SK-N-SH treated with all-trans-retinoic acid at 6 μM for 48 hours (cell line): ENCODE measurements around the gene SOX10.

Experiments
- ATAC-seq: fragments of 200-7000 bp; cut with Tn5 transposase; 3 replicates; pipeline ENCODE4 v1.9.1; 2020; ENCODE audit warnings: mild to moderate bottlenecking, moderate library complexity
- ARNTL ChIP-seq: fragments of 450-650 bp; formaldehyde crosslinking; IDR thresholded peaks from 2 replicates; pipeline ENCODE4 v1.5.0; 2020; ENCODE audit warnings: low read depth, mild to moderate bottlenecking, moderate library complexity, borderline replicate concordance
- BACH2 ChIP-seq: fragments of 250-450 bp; sonication (Bioruptor Pico); IDR thresholded peaks from 2 replicates; pipeline ENCODE4 v1.9.0; 2021; ENCODE audit warnings: mild to moderate bottlenecking, borderline replicate concordance
- CREB5 ChIP-seq: fragments of 250-450 bp; sonication (Bioruptor Pico); IDR thresholded peaks from 2 replicates; pipeline ENCODE4 v1.5.1; 2020; ENCODE audit warnings: low read depth, mild to moderate bottlenecking, moderate library complexity
- CSDC2 ChIP-seq: fragments of 250-450 bp; sonication (Bioruptor Pico); IDR thresholded peaks from 2 replicates; pipeline ENCODE4 v1.5.0; 2020; ENCODE audit warnings: mild to moderate bottlenecking, moderate library complexity
- ESRRG ChIP-seq: fragments of 250-450 bp; sonication (Bioruptor Pico); IDR thresholded peaks from 2 replicates; pipeline ENCODE4 v1.6.1; 2021; ENCODE audit warnings: mild to moderate bottlenecking
- GLIS3 ChIP-seq: fragments of 250-450 bp; sonication (Bioruptor Pico); IDR thresholded peaks from 2 replicates; pipeline ENCODE4 v1.5.0; 2020; ENCODE audit warnings: mild to moderate bottlenecking, moderate library complexity
- ISL1 ChIP-seq: fragments of 250-450 bp; sonication (Bioruptor Pico); IDR thresholded peaks from 2 replicates; pipeline ENCODE4 v2.1.2; 2022; ENCODE audit warnings: mild to moderate bottlenecking, moderate library complexity
- OSR1 ChIP-seq: fragments of 250-450 bp; sonication (Bioruptor Pico); IDR thresholded peaks from 2 replicates; pipeline ENCODE4 v1.8.0; 2022; ENCODE audit warnings: moderate library complexity, mild to moderate bottlenecking, inconsistent platforms
- POU6F1 ChIP-seq: fragments of 250-450 bp; sonication (Bioruptor Pico); IDR thresholded peaks from 2 replicates; pipeline ENCODE4 v1.8.0; 2021; ENCODE audit warnings: low read depth, mild to moderate bottlenecking, moderate library complexity, borderline replicate concordance
- PPARA ChIP-seq: fragments of 250-450 bp; sonication (Bioruptor Pico); IDR thresholded peaks from 2 replicates; pipeline ENCODE4 v1.5.0; 2020; ENCODE audit warnings: mild to moderate bottlenecking, borderline replicate concordance
- RARB ChIP-seq: fragments of 250-450 bp; sonication (Bioruptor Pico); IDR thresholded peaks from 2 replicates; pipeline ENCODE4 v1.8.0; 2021; ENCODE audit warnings: mild to moderate bottlenecking, moderate library complexity
- SNAI2 ChIP-seq: fragments of 250-450 bp; sonication (Bioruptor Pico); IDR thresholded peaks from 2 replicates; pipeline ENCODE4 v1.5.0; 2020; ENCODE audit warnings: mild to moderate bottlenecking, moderate library complexity
- TCF4 ChIP-seq: fragments of 250-450 bp; sonication (Bioruptor Pico); IDR thresholded peaks from 2 replicates; pipeline ENCODE4 v1.8.0; 2021; ENCODE audit warnings: mild to moderate bottlenecking, moderate library complexity, borderline replicate concordance
- TSHZ2 ChIP-seq: fragments of 250-450 bp; sonication (Bioruptor Pico); IDR thresholded peaks from 2 replicates; pipeline ENCODE4 v1.5.0; 2020; ENCODE audit warnings: mild to moderate bottlenecking, moderate library complexity
- ZC3H10 ChIP-seq: fragments of 250-450 bp; sonication (Bioruptor Pico); IDR thresholded peaks from 2 replicates; pipeline ENCODE4 v1.5.1; 2021; ENCODE audit warnings: mild to moderate bottlenecking, moderate library complexity
- ZFP3 ChIP-seq: fragments of 250-450 bp; sonication (Bioruptor Pico); IDR thresholded peaks from 2 replicates; pipeline ENCODE4 v1.5.0; 2020; ENCODE audit warnings: mild to moderate bottlenecking, moderate library complexity
- ZFP30 ChIP-seq: fragments of 450-650 bp; formaldehyde crosslinking; IDR thresholded peaks from 2 replicates; pipeline ENCODE4 v1.5.0; 2022; ENCODE audit warnings: mild to moderate bottlenecking, moderate library complexity
- ZNF565 ChIP-seq: fragments of 450-650 bp; formaldehyde crosslinking; conservative IDR thresholded peaks from 2 replicates; pipeline ENCODE4 v1.5.0; 2020; ENCODE audit warnings: low read depth, mild to moderate bottlenecking, moderate library complexity
- ZNF70 ChIP-seq: fragments of 450-650 bp; formaldehyde crosslinking; IDR thresholded peaks from 2 replicates; pipeline ENCODE4 v1.5.0; 2020; ENCODE audit warnings: mild to moderate bottlenecking, moderate library complexity
- ZNF8 ChIP-seq: fragments of 450-650 bp; formaldehyde crosslinking; IDR thresholded peaks from 2 replicates; pipeline ENCODE4 v1.5.0; 2020; ENCODE audit warnings: mild to moderate bottlenecking, moderate library complexity
- TF ChIP-seq, protein P1 (sequence below): fragments of 250-450 bp; sonication (Bioruptor Pico); IDR thresholded peaks from 2 replicates; pipeline ENCODE4 v1.8.0; 2020; ENCODE audit warnings: mild to moderate bottlenecking, moderate library complexity, borderline replicate concordance

Gene SOX10

DNA sequence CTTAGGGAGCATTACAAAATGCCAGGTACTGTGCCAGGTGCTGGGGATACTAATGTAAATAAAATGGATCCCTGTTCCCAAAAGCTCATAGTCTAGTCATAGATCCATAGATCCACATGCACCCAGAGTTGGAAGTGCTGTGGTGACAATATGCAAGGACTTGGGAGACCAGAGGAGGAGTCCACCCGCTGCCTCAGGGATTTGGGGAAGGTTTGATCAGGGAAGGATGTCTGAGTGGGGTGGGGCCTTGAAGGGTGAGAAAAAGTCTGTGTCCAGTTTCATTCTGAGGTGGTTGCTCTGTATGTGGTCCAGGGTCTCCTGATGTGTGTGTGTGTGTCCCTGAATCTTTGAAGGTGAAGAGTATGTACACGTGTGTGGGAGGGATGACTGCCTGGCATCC, 9.2 kb downstream of the SOX10 start (continued):
- TF ChIP-seq POU6F1 (no peak), ARNTL (CRISPR knock-in tag) (no peak), RARB (CRISPR knock-in tag) (no peak), ZFP30 (CRISPR knock-in tag) (no peak), ESRRG (no peak), PPARA (CRISPR knock-in tag) (no peak), BACH2 (CRISPR knock-in tag) (no peak)

DNA sequence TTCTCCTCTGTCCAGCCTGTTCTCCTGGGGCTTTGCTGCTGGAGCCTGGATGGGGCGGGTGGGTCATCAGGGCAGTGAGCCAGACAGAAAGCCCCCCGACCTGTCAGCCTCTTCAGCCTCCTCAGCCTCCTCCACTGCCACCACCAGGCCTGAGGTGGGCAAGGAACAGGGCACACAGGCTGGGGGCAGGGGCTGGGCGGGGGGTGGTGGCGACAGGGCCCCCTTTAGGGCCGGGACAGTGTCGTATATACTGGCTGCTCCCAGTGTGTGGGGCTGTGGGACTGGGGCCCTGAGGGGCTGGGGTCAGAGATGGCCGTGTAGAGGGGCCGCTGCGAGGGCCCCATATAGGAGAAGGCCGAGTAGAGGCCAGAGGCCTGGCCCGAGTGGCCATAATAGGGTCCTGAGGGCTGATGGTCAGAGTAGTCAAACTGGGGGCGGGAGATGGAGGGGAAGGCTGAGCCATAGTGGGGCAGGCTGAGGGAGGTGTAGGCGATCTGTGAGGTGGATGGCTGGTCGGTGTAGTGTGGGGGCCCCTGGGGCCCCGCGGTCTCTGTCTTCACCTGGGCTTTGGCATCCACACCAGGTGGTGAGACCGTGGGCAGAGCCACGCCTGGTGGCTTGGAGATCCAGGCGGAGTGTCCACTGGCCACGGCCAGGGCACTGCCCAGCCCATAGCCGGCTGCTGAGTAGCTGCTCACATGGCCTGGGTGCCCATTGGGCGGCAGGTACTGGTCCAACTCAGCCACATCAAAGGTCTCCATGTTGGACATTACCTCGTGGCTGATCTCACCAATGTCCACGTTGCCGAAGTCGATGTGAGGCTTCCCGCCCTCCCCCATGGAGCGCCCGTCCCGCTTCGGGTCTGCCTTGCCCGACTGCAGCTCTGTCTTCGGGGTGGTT, 10.8 kb downstream of the SOX10 start:
- TF ChIP-seq ESRRG (no peak), ZNF70 (CRISPR knock-in tag) (no peak), PPARA (CRISPR knock-in tag) (no peak), POU6F1 (no peak), ZNF565 (CRISPR knock-in tag) (no peak), ARNTL (CRISPR knock-in tag) (no peak), GLIS3 (CRISPR knock-in tag) (no peak), ZC3H10 (CRISPR knock-in tag) (no peak), ZFP3 (CRISPR knock-in tag) (no peak), ISL1 (CRISPR knock-in tag) (no peak), ZFP30 (CRISPR knock-in tag) (no peak), TCF4 (CRISPR knock-in tag) (no peak), OSR1 (CRISPR knock-in tag) (no peak), ZNF8 (CRISPR knock-in tag) (no peak), CREB5 (no peak)
- TF ChIP-seq, protein P1, sequence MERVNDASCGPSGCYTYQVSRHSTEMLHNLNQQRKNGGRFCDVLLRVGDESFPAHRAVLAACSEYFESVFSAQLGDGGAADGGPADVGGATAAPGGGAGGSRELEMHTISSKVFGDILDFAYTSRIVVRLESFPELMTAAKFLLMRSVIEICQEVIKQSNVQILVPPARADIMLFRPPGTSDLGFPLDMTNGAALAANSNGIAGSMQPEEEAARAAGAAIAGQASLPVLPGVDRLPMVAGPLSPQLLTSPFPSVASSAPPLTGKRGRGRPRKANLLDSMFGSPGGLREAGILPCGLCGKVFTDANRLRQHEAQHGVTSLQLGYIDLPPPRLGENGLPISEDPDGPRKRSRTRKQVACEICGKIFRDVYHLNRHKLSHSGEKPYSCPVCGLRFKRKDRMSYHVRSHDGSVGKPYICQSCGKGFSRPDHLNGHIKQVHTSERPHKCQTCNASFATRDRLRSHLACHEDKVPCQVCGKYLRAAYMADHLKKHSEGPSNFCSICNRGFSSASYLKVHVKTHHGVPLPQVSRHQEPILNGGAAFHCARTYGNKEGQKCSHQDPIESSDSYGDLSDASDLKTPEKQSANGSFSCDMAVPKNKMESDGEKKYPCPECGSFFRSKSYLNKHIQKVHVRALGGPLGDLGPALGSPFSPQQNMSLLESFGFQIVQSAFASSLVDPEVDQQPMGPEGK, result no peak
- ATAC-seq, result no peak

- TF ChIP-seq ARNTL (CRISPR knock-in tag) (no peak), TSHZ2 (no peak), ESRRG (no peak), CREB5 (no peak), CSDC2 (no peak), PPARA (CRISPR knock-in tag) (no peak), RARB (CRISPR knock-in tag) (no peak), POU6F1 (no peak), ZNF565 (CRISPR knock-in tag) (no peak), ISL1 (CRISPR knock-in tag) (no peak), SNAI2 (CRISPR knock-in tag) (no peak), ZNF8 (CRISPR knock-in tag) (no peak), ZC3H10 (CRISPR knock-in tag) (no peak)
- TF ChIP-seq, protein P1, result no peak
- no peak for ATAC-seq
Measured at GRCh38 chr22:37972527-37972926, 11.8 kb downstream of the SOX10 start.
